ENCODE measurements around the gene AGRP.

DNA sequence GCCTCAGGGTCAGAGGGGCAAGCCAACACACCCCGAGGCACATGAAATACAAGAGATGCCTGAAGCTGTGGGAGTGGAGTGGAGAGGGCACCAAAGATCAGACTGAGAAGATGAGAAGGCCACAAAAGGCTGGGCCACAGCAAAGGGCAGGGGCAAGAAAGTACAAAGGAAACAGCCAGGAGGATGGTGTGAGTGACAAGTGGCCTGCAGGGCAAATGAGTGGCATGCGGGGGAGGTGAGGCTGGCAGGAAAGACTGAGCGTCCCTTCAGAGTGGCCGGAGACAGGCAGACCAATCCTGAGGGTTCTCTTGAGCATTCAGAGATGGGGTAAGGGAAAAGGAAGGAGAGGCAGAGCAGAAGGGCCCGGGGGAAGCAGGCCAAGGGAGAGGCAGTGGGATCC lies 29.2 kb downstream of the AGRP start:
- TF ChIP-seq, protein P1, sequence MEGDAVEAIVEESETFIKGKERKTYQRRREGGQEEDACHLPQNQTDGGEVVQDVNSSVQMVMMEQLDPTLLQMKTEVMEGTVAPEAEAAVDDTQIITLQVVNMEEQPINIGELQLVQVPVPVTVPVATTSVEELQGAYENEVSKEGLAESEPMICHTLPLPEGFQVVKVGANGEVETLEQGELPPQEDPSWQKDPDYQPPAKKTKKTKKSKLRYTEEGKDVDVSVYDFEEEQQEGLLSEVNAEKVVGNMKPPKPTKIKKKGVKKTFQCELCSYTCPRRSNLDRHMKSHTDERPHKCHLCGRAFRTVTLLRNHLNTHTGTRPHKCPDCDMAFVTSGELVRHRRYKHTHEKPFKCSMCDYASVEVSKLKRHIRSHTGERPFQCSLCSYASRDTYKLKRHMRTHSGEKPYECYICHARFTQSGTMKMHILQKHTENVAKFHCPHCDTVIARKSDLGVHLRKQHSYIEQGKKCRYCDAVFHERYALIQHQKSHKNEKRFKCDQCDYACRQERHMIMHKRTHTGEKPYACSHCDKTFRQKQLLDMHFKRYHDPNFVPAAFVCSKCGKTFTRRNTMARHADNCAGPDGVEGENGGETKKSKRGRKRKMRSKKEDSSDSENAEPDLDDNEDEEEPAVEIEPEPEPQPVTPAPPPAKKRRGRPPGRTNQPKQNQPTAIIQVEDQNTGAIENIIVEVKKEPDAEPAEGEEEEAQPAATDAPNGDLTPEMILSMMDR (IDR thresholded peaks at IDR 0.05): no peak
- TF ChIP-seq EP300 (IDR thresholded peaks at IDR 0.05) (no peak), POLR2AphosphoS5 (IDR thresholded peaks at IDR 0.05) (no peak), POLR2A (IDR thresholded peaks at IDR 0.05; ENCODE audit: low read depth) (no peak)
